ENCODE measurements around the gene EYS.
"Not testable (repeated sequence)": the region's sequence is repeated elsewhere in the genome, so short reads cannot be mapped to it uniquely, and the experiment has no call there.

The EYS gene

GRCh38 chr6:63899550-63899949 lies 1807.5 kb downstream of the EYS start:
- no peak for DNase-seq (ENCODE audit: low spot score)

- no peak for DNase-seq (ENCODE audit: low spot score)
Observed at GRCh38 chr6:63897952-63898351, 1809.1 kb downstream of the EYS start.

GRCh38 chr6:63897459-63897858 lies 1809.6 kb downstream of the EYS start:
- no peak for DNase-seq (ENCODE audit: low spot score)

GRCh38 chr6:63888416-63888815 lies 1818.6 kb downstream of the EYS start:
- DNase-seq (ENCODE audit: low spot score): no peak

- DNase-seq (ENCODE audit: low spot score): not testable (repeated sequence)
Observed at GRCh38 chr6:63887804-63888203, 1819.2 kb downstream of the EYS start.

- no peak for DNase-seq (ENCODE audit: low spot score)
Observed at GRCh38 chr6:63887002-63887751, 1819.8 kb downstream of the EYS start.

- no peak for DNase-seq (ENCODE audit: low spot score)
Observed at GRCh38 chr6:63886341-63886740, 1820.7 kb downstream of the EYS start.

GRCh38 chr6:63883597-63883996 lies 1823.4 kb downstream of the EYS start:
- no peak for DNase-seq (ENCODE audit: low spot score)

GRCh38 chr6:63882208-63882607 lies 1824.8 kb downstream of the EYS start:
- DNase-seq (ENCODE audit: low spot score): no peak

- no peak for DNase-seq (ENCODE audit: low spot score)
Observed at GRCh38 chr6:63881791-63882190, 1825.2 kb downstream of the EYS start.

GRCh38 chr6:63872233-63872632 lies 1834.8 kb downstream of the EYS start:
- no peak for DNase-seq (ENCODE audit: low spot score)

- DNase-seq (ENCODE audit: low spot score): no peak
Observed at GRCh38 chr6:63868351-63868750, 1838.7 kb downstream of the EYS start.

GRCh38 chr6:63864671-63865318 lies 1842.2 kb downstream of the EYS start:
- DNase-seq (ENCODE audit: low spot score): no peak

- no peak for DNase-seq (ENCODE audit: low spot score)
Observed at GRCh38 chr6:63864061-63864460, 1843.0 kb downstream of the EYS start.

GRCh38 chr6:63862486-63863198 lies 1844.4 kb downstream of the EYS start:
- no peak for DNase-seq (ENCODE audit: low spot score)

GRCh38 chr6:63859528-63859927 lies 1847.5 kb downstream of the EYS start:
- DNase-seq (ENCODE audit: low spot score): no peak

- DNase-seq (ENCODE audit: low spot score): no peak
Observed at GRCh38 chr6:63858691-63859090, 1848.3 kb downstream of the EYS start.

GRCh38 chr6:63856271-63856670 lies 1850.8 kb downstream of the EYS start:
- DNase-seq (ENCODE audit: low spot score): no peak

- DNase-seq (ENCODE audit: low spot score): no peak
Observed at GRCh38 chr6:63844287-63844686, 1862.7 kb downstream of the EYS start.

- no peak for DNase-seq (ENCODE audit: low spot score)
Observed at GRCh38 chr6:63839485-63839884, 1867.5 kb downstream of the EYS start.

GRCh38 chr6:63828678-63829077 lies 1878.3 kb downstream of the EYS start:
- DNase-seq (ENCODE audit: low spot score): not testable (repeated sequence)

GRCh38 chr6:63824722-63825121 lies 1882.3 kb downstream of the EYS start:
- no peak for DNase-seq (ENCODE audit: low spot score)

- DNase-seq (ENCODE audit: low spot score): no peak
Observed at GRCh38 chr6:63821442-63821841, 1885.6 kb downstream of the EYS start.
